ENCODE measurements around the gene CITED2. TPM values are rescaled to one million over a fixed set of nuclear protein-coding genes. Genes with fewer than 3 reads are reported as not detected.

Gene CITED2, protein sequence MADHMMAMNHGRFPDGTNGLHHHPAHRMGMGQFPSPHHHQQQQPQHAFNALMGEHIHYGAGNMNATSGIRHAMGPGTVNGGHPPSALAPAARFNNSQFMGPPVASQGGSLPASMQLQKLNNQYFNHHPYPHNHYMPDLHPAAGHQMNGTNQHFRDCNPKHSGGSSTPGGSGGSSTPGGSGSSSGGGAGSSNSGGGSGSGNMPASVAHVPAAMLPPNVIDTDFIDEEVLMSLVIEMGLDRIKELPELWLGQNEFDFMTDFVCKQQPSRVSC
- 100 to 1,000 TPM in 4 of 5 experiments, 10 to 100 TPM in 1; 58.8 to 152 (median 118) TPM for total RNA-seq
- polyA plus RNA-seq: 10 to 100 TPM; 30.6 to 35.9 TPM
- 155 reads per million, percentile 90 among the genes with 10 or more reads in this experiment for total RNA-seq

DNA sequence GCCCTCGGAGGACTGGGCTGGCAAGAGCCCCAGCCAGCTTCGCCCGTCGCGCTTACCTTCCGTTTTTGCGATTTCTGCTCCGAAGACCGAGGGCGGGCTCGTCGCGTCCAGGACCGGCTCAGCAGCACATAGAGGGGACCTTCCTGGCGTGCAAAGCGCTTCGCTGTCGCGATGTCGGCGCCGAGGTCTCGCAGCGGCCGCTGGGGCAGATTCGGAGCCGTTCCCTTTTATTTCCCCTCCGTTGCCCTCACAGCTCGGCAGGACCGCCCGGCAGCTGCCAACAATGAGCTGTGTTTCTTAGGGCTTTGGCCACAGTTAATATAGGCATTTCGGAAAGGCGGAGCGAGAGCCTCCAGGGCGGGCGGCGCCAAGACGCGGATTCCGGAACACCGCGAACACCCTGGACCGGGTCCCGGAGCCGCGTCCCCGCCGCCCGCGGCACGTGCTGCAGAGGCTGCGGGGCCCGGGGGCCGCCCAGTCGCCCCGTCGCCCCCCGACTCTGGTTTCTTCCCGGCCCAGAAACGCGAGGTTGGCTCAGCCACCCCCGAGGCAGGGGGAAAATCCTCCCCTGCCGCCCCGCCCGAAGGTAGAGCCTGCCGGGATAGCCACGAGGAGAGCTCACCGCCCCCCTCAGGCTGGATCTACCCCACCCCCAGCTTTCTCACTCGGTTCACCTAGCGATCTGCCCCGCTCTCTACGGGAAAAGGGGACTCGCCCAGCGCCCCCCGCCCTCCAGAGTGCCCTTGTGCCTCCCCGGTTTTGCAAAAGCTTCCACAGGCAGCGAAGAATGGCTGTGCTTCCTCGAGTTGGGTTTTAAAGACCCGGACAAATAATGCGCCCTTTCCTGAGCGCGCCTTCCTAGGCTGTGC lies at the start of gene CITED2:
TSS of gene CITED2 (minus strand) at position 292 of the 869 bp plus-strand sequence. CDS start 704 bp downstream, outside the sequence.
- H3K36me3 Mint-ChIP-seq: peaks cover 5 to 29% (median 13%) of the 10 kb centered on the region in 5 donors
- DNase-seq: peak; percentile 90 to 98 (median 95)
- Histone ChIP-seq H3K4me1 (ENCODE audit: control insufficient read depth in 2 of 2, insufficient read depth in 2 of 2, low read length in 2 of 2) (peaks cover 29 to 33% of the 10 kb centered on the region in 2 donors), H3K27me3 (ENCODE audit: control insufficient read depth in 2 of 2, insufficient read depth in 2 of 2, low read length in 2 of 2) (no peaks in the 10 kb centered on the region), H3K27ac (ENCODE audit: low read depth, low read length) (peak within 1 kb of the TSS; percentile 82), H3K9me3 (ENCODE audit: control insufficient read depth in 2 of 3, low read length in 3 of 3) (no peaks in the 10 kb centered on the region), H3K36me3 (ENCODE audit: control insufficient read depth in 2 of 3, insufficient read depth in 3 of 3, low read length in 3 of 3) (peaks cover 0 to 12% (median 0%) of the 10 kb centered on the region in 3 experiments), H3K4me3 (ENCODE audit: low read length) (peak within 1 kb of the TSS; percentile 71)
- peak within 1 kb of the TSS; percentile 98 to 100 (median 99) for H3K27ac Mint-ChIP-seq
- H3K4me3 Mint-ChIP-seq: peak within 1 kb of the TSS; percentile 96 to 100 (median 100)
- peak; percentile 86 for ATAC-seq
- H3K27me3 Mint-ChIP-seq: no peaks in the 10 kb centered on the region
- ChIA-PET CTCF (interaction anchor here (0.6 to 3.8 kb wide), 12 partner anchors 10 to 1259 kb away, joined by 3 to 24 read pairs (median 3); partner anchors contain the start of gene ABRACL), POLR2A (interaction anchor here (0.6 to 5.3 kb wide), 58 partner anchors 9 to 1504 kb away, joined by 3 to 81 read pairs (median 5); partner anchors contain the start of genes ABRACL, CCDC28A, HECA and REPS1)
- peaks cover 28 to 46% (median 34%) of the 10 kb centered on the region in 7 donors for H3K4me1 Mint-ChIP-seq
- intact Hi-C loops (cut with micrococcal nuclease): loop anchor here (1.0 to 10.0 kb wide), 29 partner anchors 50 to 1510 kb away; partner anchors contain the start of genes ABRACL (in 2 of the 2), CCDC28A (in 2 of the 2), REPS1 (in 2 of the 2) and TXLNB (in 2 of the 2)
- peaks cover 0 to 13% (median 0%) of the 10 kb centered on the region in 11 donors for H3K9me3 Mint-ChIP-seq

DNA sequence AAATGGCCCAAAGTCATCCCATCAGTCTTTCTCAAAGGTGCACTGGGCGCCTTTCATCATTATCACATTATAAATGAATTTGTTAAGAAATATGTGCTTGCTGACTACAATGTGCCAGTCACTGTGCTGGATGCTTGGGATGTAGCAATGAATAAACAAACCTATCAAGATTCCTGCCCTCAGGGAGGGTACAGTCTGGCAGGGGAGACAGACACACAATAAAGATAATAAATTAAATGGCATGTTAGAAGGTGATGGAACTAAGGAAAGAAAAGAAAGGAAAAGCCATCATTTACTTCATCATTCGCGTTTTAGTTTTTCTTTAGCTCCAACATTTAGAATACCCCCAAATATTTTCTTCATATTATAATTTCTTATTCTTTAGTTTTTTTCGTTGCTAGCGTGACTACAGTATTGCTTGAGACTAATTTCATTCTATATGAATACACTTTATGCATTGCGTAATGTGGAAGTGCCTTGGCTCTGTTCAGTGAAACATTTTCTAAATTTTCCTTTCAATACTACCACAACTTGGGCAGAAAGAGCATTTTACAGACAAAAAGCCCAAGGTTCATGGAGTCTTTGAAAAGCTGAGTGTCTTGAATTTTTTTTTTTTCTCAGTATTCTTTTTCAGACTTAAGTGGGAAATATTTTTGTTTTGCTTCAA lies 48.7 kb upstream of the CITED2 start:
- ATAC-seq (no peak), DNase-seq (no peak)
- Mint-ChIP-seq H3K4me3 (no peak overlapping the region), H3K36me3 (no peaks in the 10 kb centered on the region), H3K4me1 (peaks cover 0 to 2% (median 0%) of the 10 kb centered on the region in 7 donors), H3K9me3 (peaks cover 0 to 2% (median 0%) of the 10 kb centered on the region in 11 donors), H3K27me3 (peaks cover 10 to 37% (median 12%) of the 10 kb centered on the region in 5 donors), H3K27ac (no peak overlapping the region)
- Histone ChIP-seq H3K27ac (ENCODE audit: low read depth, low read length) (no peak overlapping the region), H3K36me3 (ENCODE audit: control insufficient read depth in 2 of 3, insufficient read depth in 3 of 3, low read length in 3 of 3) (no peaks in the 10 kb centered on the region), H3K9me3 (ENCODE audit: control insufficient read depth in 2 of 3, low read length in 3 of 3) (no peaks in the 10 kb centered on the region), H3K27me3 (ENCODE audit: control insufficient read depth in 2 of 2, insufficient read depth in 2 of 2, low read length in 2 of 2) (no peaks in the 10 kb centered on the region), H3K4me3 (ENCODE audit: low read length) (no peak overlapping the region), H3K4me1 (ENCODE audit: control insufficient read depth in 2 of 2, insufficient read depth in 2 of 2, low read length in 2 of 2) (no peaks in the 10 kb centered on the region)
- POLR2A ChIA-PET: no interaction called here
- CTCF ChIA-PET: no interaction called here
- intact Hi-C loops (cut with micrococcal nuclease): no loop called here

DNA sequence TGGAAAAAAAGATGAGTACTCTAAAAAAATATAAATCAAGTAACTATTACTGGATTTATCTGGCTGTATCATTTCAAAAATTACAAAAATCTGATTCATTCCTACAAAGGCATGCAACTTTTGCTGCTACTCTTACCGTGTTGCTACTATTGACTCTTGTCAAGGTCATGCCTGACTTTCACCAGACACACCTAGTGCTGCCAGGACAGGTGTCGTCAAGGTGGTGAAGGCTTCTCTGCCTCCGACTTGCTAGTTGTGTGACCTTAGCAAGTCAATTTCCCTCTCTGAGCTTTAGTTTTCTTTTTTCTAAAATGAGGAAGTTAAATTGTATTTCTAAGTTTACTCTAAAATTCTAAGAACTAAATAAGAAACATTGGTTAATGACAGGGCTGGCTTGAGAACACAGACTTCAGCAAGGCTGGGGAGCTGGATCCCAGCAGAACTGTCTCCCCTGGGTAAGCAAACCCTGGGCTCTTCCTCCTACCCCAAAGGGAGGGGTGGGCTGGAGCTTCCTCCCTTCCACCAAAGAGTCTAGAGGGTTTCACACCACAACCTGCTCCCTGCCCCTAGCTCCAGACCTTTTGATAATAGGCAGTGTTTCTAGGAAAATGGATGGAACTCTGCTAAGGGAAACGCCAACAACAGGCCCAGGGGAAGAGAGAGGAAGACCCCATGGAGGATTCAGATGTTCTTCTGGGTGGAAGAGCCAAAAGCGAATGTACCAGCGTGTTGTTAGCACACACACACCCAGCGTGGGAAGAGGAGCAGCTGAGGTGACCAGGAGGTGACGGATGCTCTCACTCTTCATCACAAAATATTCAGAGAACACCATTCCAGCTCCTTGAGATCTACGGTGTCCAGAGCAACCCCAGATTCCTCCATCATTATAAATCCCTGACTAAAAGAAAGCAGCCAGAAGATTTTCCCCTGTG lies 47.9 kb upstream of the CITED2 start:
- Histone ChIP-seq H3K27me3 (ENCODE audit: control insufficient read depth in 2 of 2, insufficient read depth in 2 of 2, low read length in 2 of 2) (no peaks in the 10 kb centered on the region), H3K36me3 (ENCODE audit: control insufficient read depth in 2 of 3, insufficient read depth in 3 of 3, low read length in 3 of 3) (no peaks in the 10 kb centered on the region), H3K9me3 (ENCODE audit: control insufficient read depth in 2 of 3, low read length in 3 of 3) (no peaks in the 10 kb centered on the region), H3K4me1 (ENCODE audit: control insufficient read depth in 2 of 2, insufficient read depth in 2 of 2, low read length in 2 of 2) (no peaks in the 10 kb centered on the region), H3K4me3 (ENCODE audit: low read length) (no peak overlapping the region), H3K27ac (ENCODE audit: low read depth, low read length) (no peak overlapping the region)
- DNase-seq (no peak), ATAC-seq (no peak)
- POLR2A ChIA-PET: no interaction called here
- CTCF ChIA-PET: no interaction called here
- H3K27ac Mint-ChIP-seq: no peak overlapping the region
- H3K4me1 Mint-ChIP-seq: peaks cover 0 to 2% (median 0%) of the 10 kb centered on the region in 7 donors
- no peaks in the 10 kb centered on the region for H3K36me3 Mint-ChIP-seq
- peaks cover 5 to 39% (median 12%) of the 10 kb centered on the region in 5 donors for H3K27me3 Mint-ChIP-seq
- peaks cover 0 to 2% (median 0%) of the 10 kb centered on the region in 11 donors for H3K9me3 Mint-ChIP-seq
- intact Hi-C loops (cut with micrococcal nuclease): no loop called here
- H3K4me3 Mint-ChIP-seq: no peak overlapping the region

DNA sequence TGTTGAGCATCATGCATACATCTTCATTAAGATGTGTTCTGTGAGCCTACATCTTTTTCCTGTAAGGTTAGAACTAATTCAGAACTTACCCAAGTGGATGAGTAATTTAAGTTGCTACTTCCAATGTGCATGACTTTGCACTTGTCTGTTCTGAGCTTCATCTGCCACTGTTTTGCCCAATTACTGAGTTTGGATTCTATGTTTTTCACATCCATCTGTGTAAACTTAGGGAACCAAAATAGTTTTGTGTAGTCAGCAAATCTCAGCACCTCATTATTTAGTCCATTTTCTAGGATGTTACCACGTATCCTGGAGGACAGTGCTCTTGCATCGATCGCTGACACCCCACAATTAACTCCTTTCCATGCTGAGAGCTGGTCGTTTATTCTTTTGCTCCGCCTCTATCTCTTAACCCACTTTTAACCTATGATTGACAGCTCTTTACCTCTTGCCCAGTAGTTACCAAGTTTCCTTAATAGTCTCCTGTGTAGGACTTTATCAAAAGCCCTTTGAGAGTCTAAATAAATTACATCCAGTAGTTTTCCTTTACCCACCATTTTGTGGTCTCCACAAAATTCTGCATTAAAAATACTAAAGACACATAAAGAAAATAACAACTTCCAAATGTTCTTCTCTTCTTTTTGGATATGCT lies 44.2 kb upstream of the CITED2 start:
- Histone ChIP-seq H3K36me3 (ENCODE audit: control insufficient read depth in 2 of 3, insufficient read depth in 3 of 3, low read length in 3 of 3) (no peaks in the 10 kb centered on the region), H3K27ac (ENCODE audit: low read depth, low read length) (no peak overlapping the region)
- ATAC-seq: no peak

DNA sequence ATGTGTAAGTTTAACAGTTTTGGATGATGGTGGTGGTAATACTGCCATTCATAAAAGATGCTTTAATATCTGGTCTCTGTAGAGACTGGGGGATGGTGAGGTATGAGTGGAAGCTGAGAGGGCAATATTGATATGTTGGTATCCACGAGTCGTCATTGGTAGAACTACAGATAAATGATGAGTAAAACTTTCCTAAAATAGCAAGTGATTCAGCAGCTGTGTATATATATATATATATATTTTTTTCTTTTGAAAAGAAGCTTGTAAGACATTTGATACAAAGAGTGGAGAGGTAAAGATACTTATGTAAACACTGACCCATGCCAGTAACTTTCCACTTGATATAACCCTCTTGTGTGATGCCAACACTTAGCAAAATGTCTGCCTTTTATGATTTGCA lies 41.7 kb upstream of the CITED2 start:
- no peak overlapping the region for H3K27ac ChIP-seq (ENCODE audit: low read depth, low read length)
- no peaks in the 10 kb centered on the region for H3K27me3 ChIP-seq (ENCODE audit: control insufficient read depth in 2 of 2, insufficient read depth in 2 of 2, low read length in 2 of 2)
- no peaks in the 10 kb centered on the region for H3K9me3 ChIP-seq (ENCODE audit: control insufficient read depth in 2 of 3, low read length in 3 of 3)
- Mint-ChIP-seq H3K36me3 (no peaks in the 10 kb centered on the region), H3K4me1 (no peaks in the 10 kb centered on the region), H3K27me3 (peaks cover 0 to 40% (median 0%) of the 10 kb centered on the region in 5 donors), H3K4me3 (no peak overlapping the region), H3K27ac (no peak overlapping the region), H3K9me3 (no peaks in the 10 kb centered on the region)
- DNase-seq: no peak
- H3K4me3 ChIP-seq (ENCODE audit: low read length): no peak overlapping the region
- ATAC-seq: no peak
- H3K4me1 ChIP-seq (ENCODE audit: control insufficient read depth in 2 of 2, insufficient read depth in 2 of 2, low read length in 2 of 2): no peaks in the 10 kb centered on the region
- no peaks in the 10 kb centered on the region for H3K36me3 ChIP-seq (ENCODE audit: control insufficient read depth in 2 of 3, insufficient read depth in 3 of 3, low read length in 3 of 3)
- ChIA-PET CTCF (no interaction called here), POLR2A (no interaction called here)
- intact Hi-C loops (cut with micrococcal nuclease): no loop called here

More for the DNA sequence above, 44.2 kb upstream of the CITED2 start:
- no peaks in the 10 kb centered on the region for H3K36me3 Mint-ChIP-seq
- Histone ChIP-seq H3K4me1 (ENCODE audit: control insufficient read depth in 2 of 2, insufficient read depth in 2 of 2, low read length in 2 of 2) (no peaks in the 10 kb centered on the region), H3K27me3 (ENCODE audit: control insufficient read depth in 2 of 2, insufficient read depth in 2 of 2, low read length in 2 of 2) (no peaks in the 10 kb centered on the region), H3K4me3 (ENCODE audit: low read length) (no peak overlapping the region), H3K9me3 (ENCODE audit: control insufficient read depth in 2 of 3, low read length in 3 of 3) (no peaks in the 10 kb centered on the region)
- DNase-seq: no peak
- H3K4me3 Mint-ChIP-seq: no peak overlapping the region
- ChIA-PET CTCF (no interaction called here), POLR2A (no interaction called here)
- H3K27ac Mint-ChIP-seq: no peak overlapping the region
- H3K9me3 Mint-ChIP-seq: peaks cover 0 to 2% (median 0%) of the 10 kb centered on the region in 11 donors
- intact Hi-C loops (cut with micrococcal nuclease): no loop called here
- H3K4me1 Mint-ChIP-seq: peaks cover 0 to 2% (median 0%) of the 10 kb centered on the region in 7 donors
- peaks cover 0 to 42% (median 0%) of the 10 kb centered on the region in 5 donors for H3K27me3 Mint-ChIP-seq

Data from naive thymus-derived CD4-positive, alpha-beta T cell (primary cell).